HUES6 (cell line): ENCODE results near the gene SORBS2.

Experiments used
- H3K27ac ChIP-seq: 2 replicates; pipeline ENCODE4 v1.7.0; 2013; ENCODE audit warnings: low read depth, mild to moderate bottlenecking, low read length, inconsistent platforms
- H3K27me3 ChIP-seq: 2 replicates; pipeline ENCODE4 v1.6.1; 2013; ENCODE audit warnings: low read length; ENCODE audit not compliant: control insufficient read depth, insufficient read depth
- H3K36me3 ChIP-seq: 2 replicates; pipeline ENCODE4 v1.6.1; 2013; ENCODE audit warnings: low read length; ENCODE audit not compliant: control insufficient read depth, insufficient read depth
- H3K4me1 ChIP-seq: 2 replicates; pipeline ENCODE4 v1.6.1; 2013; ENCODE audit warnings: low read length; ENCODE audit not compliant: control insufficient read depth, insufficient read depth
- H3K4me3 ChIP-seq: 2 replicates; pipeline ENCODE4 v1.5.1; 2013; ENCODE audit warnings: low read depth, low read length
- H3K9ac ChIP-seq: one replicate; pipeline ENCODE4 v1.6.1; 2013; ENCODE audit warnings: mild to moderate bottlenecking, low read length
- H3K9me3 ChIP-seq: 2 replicates; pipeline ENCODE4 v1.6.1; 2013; ENCODE audit warnings: low read depth, low read length; ENCODE audit not compliant: control insufficient read depth, insufficient read depth

SORBS2 gene

GRCh38 chr4:185819144-185819543 lies 7.2 kb upstream of the SORBS2 start:
- H3K4me1 ChIP-seq: peaks cover 18% of the 10 kb centered on the region
- H3K27ac ChIP-seq: no peak overlapping the region
- H3K9ac ChIP-seq: no peak overlapping the region
- no peaks in the 10 kb centered on the region for H3K36me3 ChIP-seq
- peaks cover 4% of the 10 kb centered on the region for H3K9me3 ChIP-seq
- no peaks in the 10 kb centered on the region for H3K27me3 ChIP-seq
- no peak overlapping the region for H3K4me3 ChIP-seq

GRCh38 chr4:185817403-185817818 lies 5.4 kb upstream of the SORBS2 start:
- Histone ChIP-seq H3K27ac (no peak overlapping the region), H3K36me3 (no peaks in the 10 kb centered on the region), H3K9me3 (peaks cover 4% of the 10 kb centered on the region), H3K4me1 (peaks cover 15% of the 10 kb centered on the region), H3K4me3 (no peak overlapping the region), H3K27me3 (no peaks in the 10 kb centered on the region), H3K9ac (no peak overlapping the region)

GRCh38 chr4:185813133-185813532 lies 1.1 kb upstream of the SORBS2 start:
- Histone ChIP-seq H3K9me3 (no peaks in the 10 kb centered on the region), H3K4me3 (no peak overlapping the region), H3K9ac (no peak overlapping the region), H3K27me3 (no peaks in the 10 kb centered on the region), H3K4me1 (peaks cover 22% of the 10 kb centered on the region), H3K36me3 (no peaks in the 10 kb centered on the region), H3K27ac (no peak overlapping the region)

- H3K36me3 ChIP-seq: no peaks in the 10 kb centered on the region
- H3K4me1 ChIP-seq: peaks cover 22% of the 10 kb centered on the region
- H3K9me3 ChIP-seq: no peaks in the 10 kb centered on the region
- H3K27ac ChIP-seq: no peak overlapping the region
- no peaks in the 10 kb centered on the region for H3K27me3 ChIP-seq
- H3K9ac ChIP-seq: no peak overlapping the region
- H3K4me3 ChIP-seq: no peak overlapping the region
Measured at GRCh38 chr4:185810746-185811508, 1.1 kb downstream of the SORBS2 start.

- Histone ChIP-seq H3K36me3 (no peaks in the 10 kb centered on the region), H3K9ac (no peak overlapping the region), H3K27ac (no peak overlapping the region), H3K9me3 (no peaks in the 10 kb centered on the region), H3K4me3 (no peak overlapping the region), H3K4me1 (peaks cover 28% of the 10 kb centered on the region), H3K27me3 (no peaks in the 10 kb centered on the region)
Measured at GRCh38 chr4:185809533-185810071, 2.4 kb downstream of the SORBS2 start.

- Histone ChIP-seq H3K27me3 (no peaks in the 10 kb centered on the region), H3K9me3 (no peaks in the 10 kb centered on the region), H3K9ac (no peak overlapping the region), H3K4me1 (peaks cover 29% of the 10 kb centered on the region), H3K27ac (no peak overlapping the region), H3K36me3 (no peaks in the 10 kb centered on the region), H3K4me3 (no peak overlapping the region)
Measured at GRCh38 chr4:185809121-185809520, 2.9 kb downstream of the SORBS2 start.

- no peaks in the 10 kb centered on the region for H3K27me3 ChIP-seq
- H3K9me3 ChIP-seq: no peaks in the 10 kb centered on the region
- H3K4me3 ChIP-seq: no peak overlapping the region
- H3K4me1 ChIP-seq: peaks cover 17% of the 10 kb centered on the region
- H3K9ac ChIP-seq: no peak overlapping the region
- H3K27ac ChIP-seq: no peak overlapping the region
- H3K36me3 ChIP-seq: no peaks in the 10 kb centered on the region
Measured at GRCh38 chr4:185805979-185806378, 6.0 kb downstream of the SORBS2 start.

- Histone ChIP-seq H3K27me3 (no peaks in the 10 kb centered on the region), H3K9me3 (no peaks in the 10 kb centered on the region), H3K27ac (no peak overlapping the region), H3K4me1 (peaks cover 12% of the 10 kb centered on the region; the same call in 1 of the 2 replicates), H3K4me3 (no peak overlapping the region), H3K9ac (no peak overlapping the region), H3K36me3 (no peaks in the 10 kb centered on the region)
Measured at GRCh38 chr4:185805262-185805802, 6.7 kb downstream of the SORBS2 start.

GRCh38 chr4:185803022-185803421 lies 9.0 kb downstream of the SORBS2 start:
- no peaks in the 10 kb centered on the region for H3K27me3 ChIP-seq
- H3K9me3 ChIP-seq: no peaks in the 10 kb centered on the region
- no peak overlapping the region for H3K27ac ChIP-seq
- no peaks in the 10 kb centered on the region for H3K36me3 ChIP-seq
- H3K4me3 ChIP-seq: no peak overlapping the region
- H3K4me1 ChIP-seq: peaks cover 9% of the 10 kb centered on the region
- no peak overlapping the region for H3K9ac ChIP-seq

- no peak overlapping the region for H3K9ac ChIP-seq
- H3K9me3 ChIP-seq: no peaks in the 10 kb centered on the region
- peaks cover 9% of the 10 kb centered on the region for H3K4me1 ChIP-seq
- no peaks in the 10 kb centered on the region for H3K27me3 ChIP-seq
- H3K27ac ChIP-seq: no peak overlapping the region
- no peaks in the 10 kb centered on the region for H3K36me3 ChIP-seq
- H3K4me3 ChIP-seq: no peak overlapping the region
Measured at GRCh38 chr4:185801471-185801870, 10.5 kb downstream of the SORBS2 start.

GRCh38 chr4:185800266-185800945 lies 11.6 kb downstream of the SORBS2 start:
- Histone ChIP-seq H3K9me3 (no peaks in the 10 kb centered on the region), H3K4me1 (peaks cover 6% of the 10 kb centered on the region), H3K36me3 (no peaks in the 10 kb centered on the region), H3K4me3 (no peak overlapping the region), H3K27me3 (no peaks in the 10 kb centered on the region), H3K9ac (no peak overlapping the region), H3K27ac (no peak overlapping the region)
